HL-60 (cell line): Measurements from ENCODE around the gene MAD1L1.

Source experiments
- DNase-seq, 2 experiments: peaks; one replicate each; pipeline ENCODE4 v3.0.0-alpha.2; 2010 to 2020; ENCODE audit warnings: low read depth in 1 of 2, low spot score in 1 of 2
- H3K27ac ChIP-seq: fragments of 250-450 bp; sonication (Bioruptor Pico); replicated peaks from 2 replicates; pipeline ENCODE4 v1.5.1; 2020; ENCODE audit warnings: mild to moderate bottlenecking, moderate library complexity
- H3K27me3 ChIP-seq: fragments of 250-450 bp; sonication (Bioruptor Pico); 2 replicates; pipeline ENCODE4 v1.5.1; 2021; ENCODE audit warnings: mild to moderate bottlenecking, moderate library complexity; ENCODE audit not compliant: insufficient read depth, poor library complexity, severe bottlenecking
- H3K4me3 ChIP-seq: replicated peaks from 2 replicates; pipeline ENCODE4 v1.5.1; 2011; ENCODE audit warnings: mild to moderate bottlenecking, control low read depth, low read length; ENCODE audit not compliant: insufficient read depth
- CTCF ChIP-seq: IDR thresholded peaks from one replicate; pipeline ENCODE4 v1.5.1; 2011; ENCODE audit warnings: low read length, control low read depth, inconsistent platforms; ENCODE audit not compliant: insufficient read depth
- GABPA ChIP-seq: IDR thresholded peaks from 2 replicates; pipeline ENCODE4 v1.6.1; 2012; ENCODE audit warnings: low read depth
- POLR2AphosphoS5 ChIP-seq: IDR thresholded peaks from 2 replicates; pipeline ENCODE4 v1.6.1; 2012; ENCODE audit warnings: low read depth
- REST ChIP-seq: IDR thresholded peaks from 2 replicates; pipeline ENCODE4 v1.6.1; 2012; ENCODE audit warnings: low read depth; ENCODE audit not compliant: insufficient replicate concordance
- SPI1 ChIP-seq: IDR thresholded peaks from 2 replicates; pipeline ENCODE4 v1.6.1; 2012; ENCODE audit warnings: low read depth, mild to moderate bottlenecking, borderline replicate concordance

Gene MAD1L1

GRCh38 chr7:2159176-2159520, 73.6 kb downstream of the MAD1L1 start:
- Histone ChIP-seq H3K4me3 (no peak overlapping the region), H3K27ac (no peak overlapping the region), H3K27me3 (no peaks in the 10 kb centered on the region)
- TF ChIP-seq REST (no peak), SPI1 (no peak), POLR2AphosphoS5 (no peak), CTCF (no peak), GABPA (no peak)
- no peak for DNase-seq

- TF ChIP-seq REST, result no peak
- TF ChIP-seq GABPA, result no peak
- no peak for TF ChIP-seq POLR2AphosphoS5
- TF ChIP-seq SPI1, result no peak
- no peak for TF ChIP-seq CTCF
- H3K4me3 ChIP-seq, result no peak overlapping the region
- no peak for DNase-seq
- no peak overlapping the region for H3K27ac ChIP-seq
- no peaks in the 10 kb centered on the region for H3K27me3 ChIP-seq
Measured at GRCh38 chr7:2158331-2159175, 74.2 kb downstream of the MAD1L1 start.

- no peak for TF ChIP-seq GABPA
- TF ChIP-seq POLR2AphosphoS5, result no peak
- TF ChIP-seq SPI1, result no peak
- no peak for TF ChIP-seq REST
- no peak for TF ChIP-seq CTCF
- Histone ChIP-seq H3K27me3 (no peaks in the 10 kb centered on the region), H3K4me3 (no peak overlapping the region), H3K27ac (no peak overlapping the region)
- no peak for DNase-seq
Measured at GRCh38 chr7:2157473-2158279, 75.1 kb downstream of the MAD1L1 start.
